HEK293T (cell line): Measurements from ENCODE around the gene TMEM95.
A peak's percentile ranks its signal among the peaks of the same experiment; 100 is the strongest.
"Not testable (repeated sequence)": the region's sequence is repeated elsewhere in the genome, so short reads cannot be mapped to it uniquely, and the experiment has no call there.

ENCODE experiments used
- CTCF ChIA-PET: fragments of 350-600 bp; formaldehyde crosslinking; extraction: SDS; loops from one replicate; lab custom pipeline; 2021; ENCODE audit warnings: antibody characterized with exemption, inconsistent platforms; lab: Yijun Ruan, JAX
- POLR2A ChIA-PET: fragments of 350-600 bp; formaldehyde crosslinking; extraction: SDS; loops from one replicate; lab custom pipeline; 2020; ENCODE audit warnings: antibody characterized with exemption, inconsistent platforms; lab: Yijun Ruan, JAX
- DNase-seq: peaks from one replicate; pipeline ENCODE4 v3.0.0; 2012; ENCODE audit warnings: mixed read lengths; ENCODE audit errors: extremely low spot score
- ARNT ChIP-seq: fragments of 450-650 bp; IDR thresholded peaks from 2 replicates; pipeline ENCODE4 v1.6.1; 2017; ENCODE audit warnings: mild to moderate bottlenecking
- BHLHE40 ChIP-seq: fragments of 450-650 bp; IDR thresholded peaks from 2 replicates; pipeline ENCODE4 v1.6.1; 2016; ENCODE audit warnings: mild to moderate bottlenecking, moderate library complexity, borderline replicate concordance
- CTBP1 ChIP-seq: fragments of 450-650 bp; IDR thresholded peaks from 2 replicates; pipeline ENCODE4 v1.6.1; 2016; ENCODE audit warnings: borderline replicate concordance
- ELF4 ChIP-seq: fragments of 450-650 bp; IDR thresholded peaks from 2 replicates; pipeline ENCODE4 v1.6.1; 2017; ENCODE audit warnings: antibody characterized with exemption
- FOXK2 ChIP-seq: fragments of 450-650 bp; IDR thresholded peaks from 2 replicates; pipeline ENCODE4 v1.6.1; 2016; ENCODE audit warnings: mild to moderate bottlenecking
- FOXM1 ChIP-seq: fragments of 450-650 bp; IDR thresholded peaks from 2 replicates; pipeline ENCODE4 v1.6.1; 2017; ENCODE audit warnings: mild to moderate bottlenecking, borderline replicate concordance
- HDGF ChIP-seq: fragments of 450-650 bp; IDR thresholded peaks from 2 replicates; pipeline ENCODE4 v1.6.1; 2017; ENCODE audit warnings: antibody characterized with exemption, borderline replicate concordance
- L3MBTL2 ChIP-seq: fragments of 450-650 bp; conservative IDR thresholded peaks from 2 replicates; pipeline ENCODE4 v1.6.1; 2016; ENCODE audit warnings: mild to moderate bottlenecking
- LEF1 ChIP-seq: fragments of 450-650 bp; IDR thresholded peaks from 2 replicates; pipeline ENCODE4 v1.6.1; 2017; ENCODE audit warnings: mild to moderate bottlenecking, borderline replicate concordance
- NFRKB ChIP-seq: fragments of 450-650 bp; IDR thresholded peaks from 2 replicates; pipeline ENCODE4 v1.6.1; 2016; ENCODE audit warnings: mild to moderate bottlenecking, moderate library complexity
- PKNOX1 ChIP-seq: fragments of 450-650 bp; IDR thresholded peaks from 2 replicates; pipeline ENCODE4 v1.6.1; 2016
- SUZ12 ChIP-seq: fragments of 450-650 bp; IDR thresholded peaks from 2 replicates; pipeline ENCODE4 v1.6.1; 2016; ENCODE audit warnings: mild to moderate bottlenecking
- TARDBP ChIP-seq: fragments of 450-650 bp; IDR thresholded peaks from 2 replicates; pipeline ENCODE4 v1.6.1; 2016
- ZNF384 ChIP-seq: fragments of 450-650 bp; IDR thresholded peaks from 2 replicates; pipeline ENCODE4 v1.6.1; 2016

TMEM95 gene

GRCh38 chr17:7328840-7329373, 26.0 kb upstream of the TMEM95 start, which contains the start of gene NEURL4:
TSS of gene NEURL4 (minus strand) at chr17:7329335. CDS start at chr17:7329312, 23 bp downstream.
- POLR2A ChIA-PET: interaction anchor here (0.6 to 5.1 kb wide), 30 partner anchors 8 to 360 kb away, joined by 3 to 56 read pairs (median 6); partner anchors contain the start of genes ACADVL, DLG4, DVL2 and GABARAP
- no peak for DNase-seq
- CTCF ChIA-PET: interaction anchor here (1.0 to 1.3 kb wide), 4 partner anchors 8 to 151 kb away, joined by 3 to 5 read pairs (median 3); no protein-coding TSS in a partner anchor
- no peak for TF ChIP-seq ZNF384
- no peak for TF ChIP-seq TARDBP
- TF ChIP-seq FOXK2: no peak
- TF ChIP-seq LEF1: no peak
- TF ChIP-seq PKNOX1: no peak
- no peak for TF ChIP-seq BHLHE40
- no peak for TF ChIP-seq HDGF

GRCh38 chr17:7329374-7329996, 25.5 kb upstream of the TMEM95 start:
- POLR2A ChIA-PET: interaction anchor here (0.6 to 5.1 kb wide), 44 partner anchors 9 to 359 kb away, joined by 3 to 56 read pairs (median 4); partner anchors contain the start of genes ACADVL, DLG4, DVL2 and GABARAP
- peak; percentile 95 for DNase-seq
- TF ChIP-seq PKNOX1: peak; percentile 66; the same call in 1 of the 2 replicates
- TF ChIP-seq FOXM1: no peak
- peak; percentile 75; the same call in 1 of the 2 replicates for TF ChIP-seq HDGF
- CTCF ChIA-PET: interaction anchor here (0.6 to 1.3 kb wide), 6 partner anchors 9 to 152 kb away, joined by 3 to 5 read pairs (median 3); partner anchors contain the start of gene TMEM95

GRCh38 chr17:7329997-7330637, 24.8 kb upstream of the TMEM95 start:
- CTCF ChIA-PET: interaction anchor here (1.1 to 1.3 kb wide), 4 partner anchors 9 to 25 kb away, joined by 3 to 5 read pairs (median 3); partner anchors contain the start of gene TMEM95
- POLR2A ChIA-PET: interaction anchor here (0.7 to 5.1 kb wide), 34 partner anchors 10 to 359 kb away, joined by 3 to 56 read pairs (median 4); partner anchors contain the start of genes ACADVL, DLG4, GABARAP and GPS2
- peak; percentile 79 for DNase-seq
- no peak for TF ChIP-seq ZNF384
- TF ChIP-seq L3MBTL2: peak; percentile 68

GRCh38 chr17:7330638-7331015, 24.3 kb upstream of the TMEM95 start:
- ChIA-PET POLR2A (interaction anchor here (1.7 to 2.8 kb wide), 5 partner anchors 10 to 254 kb away, joined by 10 to 17 read pairs (median 14); partner anchors contain the start of genes GABARAP and MPDU1), CTCF (no interaction called here)
- DNase-seq: no peak
- TF ChIP-seq SUZ12 (no peak), FOXM1 (no peak), LEF1 (no peak), ELF4 (no peak), HDGF (no peak), BHLHE40 (no peak), L3MBTL2 (no peak), NFRKB (no peak), PKNOX1 (no peak), CTBP1 (no peak), ZNF384 (no peak)

GRCh38 chr17:7332111-7332510, 22.8 kb upstream of the TMEM95 start:
- ChIA-PET CTCF (no interaction called here), POLR2A (interaction anchor here (0.6 kb wide), 1 partner anchor 579 kb away, joined by 3 read pairs; no protein-coding TSS in a partner anchor)
- DNase-seq: no peak
- TF ChIP-seq L3MBTL2: no peak
- no peak for TF ChIP-seq ELF4
- TF ChIP-seq FOXM1: no peak
- TF ChIP-seq ZNF384: no peak
- TF ChIP-seq ARNT: no peak

- POLR2A ChIA-PET: interaction anchor here (0.6 kb wide), 1 partner anchor 579 kb away, joined by 3 read pairs; no protein-coding TSS in a partner anchor
- CTCF ChIA-PET, DNase-seq: not testable (repeated sequence)
Measured at GRCh38 chr17:7332600-7333069, 22.3 kb upstream of the TMEM95 start.
